GM21423 (cell line): ENCODE measurements around the gene LGR4.
A peak's percentile ranks its signal among the peaks of the same experiment; 100 is the strongest.
"Not testable (repeated sequence)": the region's sequence is repeated elsewhere in the genome, so short reads cannot be mapped to it uniquely, and the experiment has no call there.

Experiments
- ATAC-seq: cut with Tn5 transposase; IDR thresholded peaks from one replicate; pipeline ENCODE4 v1.9.1; 2021; ENCODE audit warnings: mild to moderate bottlenecking, moderate library complexity; ENCODE audit not compliant: unreplicated experiment

The LGR4 gene

GRCh38 chr11:27355575-27356104, 117.0 kb downstream of the LGR4 start:
- no peak for ATAC-seq

GRCh38 chr11:27354359-27354965, 118.1 kb downstream of the LGR4 start:
- ATAC-seq, result no peak

GRCh38 chr11:27353593-27354358, 118.8 kb downstream of the LGR4 start:
- ATAC-seq, result no peak

GRCh38 chr11:27352781-27353180, 119.8 kb downstream of the LGR4 start:
- no peak for ATAC-seq

GRCh38 chr11:27350511-27350910, 122.1 kb downstream of the LGR4 start:
- ATAC-seq, result no peak

- no peak for ATAC-seq
Measured at GRCh38 chr11:27349919-27350318, 122.7 kb downstream of the LGR4 start.

GRCh38 chr11:27348340-27348873, 124.2 kb downstream of the LGR4 start:
- no peak for ATAC-seq

GRCh38 chr11:27347359-27348339, 124.9 kb downstream of the LGR4 start:
- no peak for ATAC-seq

- no peak for ATAC-seq
Measured at GRCh38 chr11:27339941-27340340, 132.6 kb downstream of the LGR4 start.

GRCh38 chr11:27334764-27335163, 137.8 kb downstream of the LGR4 start:
- not testable (repeated sequence) for ATAC-seq

- ATAC-seq, result no peak
Measured at GRCh38 chr11:27331981-27332380, 140.6 kb downstream of the LGR4 start.

GRCh38 chr11:27330633-27331270, 141.8 kb downstream of the LGR4 start:
- no peak for ATAC-seq

- no peak for ATAC-seq
Measured at GRCh38 chr11:27329867-27330632, 142.5 kb downstream of the LGR4 start.

GRCh38 chr11:27328614-27329013, 144.0 kb downstream of the LGR4 start:
- ATAC-seq, result no peak

- ATAC-seq, result not testable (repeated sequence)
Measured at GRCh38 chr11:27327064-27327463, 145.5 kb downstream of the LGR4 start.

GRCh38 chr11:27322196-27322595, 150.4 kb downstream of the LGR4 start:
- ATAC-seq, result not testable (repeated sequence)

GRCh38 chr11:27321340-27321739, 151.2 kb downstream of the LGR4 start:
- not testable (repeated sequence) for ATAC-seq

- peak; percentile 97 for ATAC-seq
Measured at GRCh38 chr11:27319072-27319471, 153.5 kb downstream of the LGR4 start.

- ATAC-seq, result no peak
Measured at GRCh38 chr11:27317751-27318150, 154.8 kb downstream of the LGR4 start.
